Stimulated activated CD4-positive, alpha-beta T cell treated with anti-CD3 and anti-CD28 coated beads, Interleukin-4, amount 100 ng/mL, for 1 hour (primary cell): Measurements from ENCODE around the gene ENTREP1.
"Not testable (repeated sequence)": the region's sequence is repeated elsewhere in the genome, so short reads cannot be mapped to it uniquely, and the experiment has no call there.

ENCODE experiments used
- DNase-seq: peaks from one replicate; pipeline ENCODE4 v3.0.0-alpha.2; 2020

ENTREP1 gene

DNA sequence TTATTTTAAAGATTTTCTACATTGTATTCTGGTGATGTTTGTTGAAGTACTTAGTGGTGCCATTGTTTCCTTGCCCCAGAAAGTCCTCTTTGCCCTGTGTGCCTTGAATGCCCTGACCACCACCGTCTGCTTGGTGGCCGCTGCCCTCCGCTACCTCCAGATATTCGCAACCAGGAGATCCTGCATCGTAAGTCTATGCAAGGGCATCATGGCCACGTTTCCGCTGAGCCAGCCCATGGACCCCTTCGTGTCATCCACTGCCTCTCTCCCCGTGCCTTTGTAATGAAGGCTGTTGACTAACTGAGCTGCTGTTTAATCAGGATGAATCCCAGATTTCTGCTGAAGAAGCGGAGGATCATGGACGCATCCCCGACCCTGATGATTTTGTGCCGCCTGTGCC lies 52.3 kb downstream of the ENTREP1 start:
- no peak for DNase-seq

DNA sequence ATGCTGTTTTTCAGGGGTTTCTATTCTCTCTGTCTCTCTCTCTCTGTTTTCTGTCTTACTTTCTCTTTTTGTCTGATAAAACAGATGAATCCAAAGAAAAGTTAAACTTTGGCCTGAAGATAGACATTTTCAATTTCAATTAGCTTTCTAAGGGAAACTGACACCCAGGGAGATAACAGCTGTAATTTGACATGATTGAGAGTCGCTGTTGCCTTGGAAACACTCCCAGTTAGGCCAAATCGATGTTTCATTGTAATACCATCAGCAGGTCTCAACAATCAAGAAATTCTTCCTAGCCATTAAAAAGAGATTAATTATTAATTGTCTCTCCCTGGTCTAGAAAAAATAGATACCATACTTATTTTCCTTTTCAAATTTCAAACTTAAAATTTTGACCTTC lies 53.0 kb downstream of the ENTREP1 start:
- DNase-seq, result no peak

- no peak for DNase-seq
Observed at GRCh38 chr9:69379270-69379982, 54.4 kb downstream of the ENTREP1 start.

DNA sequence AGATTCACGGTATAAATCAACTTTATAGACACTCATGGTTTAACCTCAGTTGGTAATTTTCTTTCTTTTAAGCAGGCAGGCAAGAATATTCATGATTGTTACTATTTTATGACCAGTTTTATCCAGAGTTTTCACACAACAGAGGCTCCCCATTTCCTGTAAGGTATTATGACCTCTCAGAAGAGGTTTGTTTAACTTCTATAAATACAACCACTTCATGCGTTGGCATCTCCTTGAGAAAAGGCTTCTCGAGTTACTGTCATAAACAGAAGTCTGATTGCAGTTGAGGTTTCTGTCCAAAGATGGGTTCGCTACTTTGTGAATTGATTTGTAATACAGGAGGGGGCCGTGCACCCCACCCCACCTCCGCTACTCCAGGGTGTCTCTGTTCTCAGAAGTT lies 55.3 kb downstream of the ENTREP1 start:
- DNase-seq, result no peak

DNA sequence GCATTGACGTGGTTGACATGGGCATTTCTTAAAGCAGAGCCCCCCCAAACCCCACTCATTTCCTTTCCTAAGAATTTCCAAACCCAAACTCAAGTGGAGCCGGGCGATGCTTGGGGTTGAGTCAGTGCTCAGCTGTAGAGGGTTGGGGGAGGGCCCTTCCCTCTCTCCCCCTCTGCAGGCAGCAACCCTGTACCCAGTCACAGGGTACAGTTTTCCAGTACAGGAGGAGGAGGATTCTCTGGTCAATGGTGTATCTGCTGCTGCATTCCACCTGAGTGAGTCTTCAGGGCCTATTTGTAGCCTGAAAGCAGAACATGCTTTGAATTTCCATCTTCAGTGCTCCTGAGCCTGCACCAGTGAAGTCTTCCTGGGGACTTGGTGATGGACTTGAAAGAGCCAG lies 55.8 kb downstream of the ENTREP1 start:
- DNase-seq, result no peak

GRCh38 chr9:69382135-69382534 lies 57.1 kb downstream of the ENTREP1 start:
- DNase-seq, result no peak

DNA sequence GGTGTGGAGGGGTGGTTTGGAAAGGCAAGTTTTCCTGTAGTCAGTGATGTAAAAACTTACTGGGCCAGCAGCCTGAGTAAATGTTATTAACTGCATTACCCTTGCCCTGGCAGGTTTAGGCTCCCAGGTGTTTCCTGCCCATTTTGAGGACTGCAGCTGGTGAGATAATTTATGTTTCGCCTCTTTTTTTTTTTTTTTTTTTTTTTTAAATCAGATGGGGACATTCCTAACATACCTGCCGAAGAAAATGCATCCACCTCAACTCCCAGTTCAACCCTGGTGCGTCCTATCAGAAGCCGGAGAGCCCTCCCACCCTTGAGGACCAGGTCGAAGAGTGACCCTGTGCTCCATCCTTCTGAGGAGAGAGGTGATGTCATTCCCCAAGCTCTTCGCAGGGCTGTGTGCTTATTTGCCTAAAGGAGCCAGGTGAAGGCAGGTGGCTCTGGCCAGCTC lies 60.6 kb downstream of the ENTREP1 start:
- DNase-seq, result no peak

DNA sequence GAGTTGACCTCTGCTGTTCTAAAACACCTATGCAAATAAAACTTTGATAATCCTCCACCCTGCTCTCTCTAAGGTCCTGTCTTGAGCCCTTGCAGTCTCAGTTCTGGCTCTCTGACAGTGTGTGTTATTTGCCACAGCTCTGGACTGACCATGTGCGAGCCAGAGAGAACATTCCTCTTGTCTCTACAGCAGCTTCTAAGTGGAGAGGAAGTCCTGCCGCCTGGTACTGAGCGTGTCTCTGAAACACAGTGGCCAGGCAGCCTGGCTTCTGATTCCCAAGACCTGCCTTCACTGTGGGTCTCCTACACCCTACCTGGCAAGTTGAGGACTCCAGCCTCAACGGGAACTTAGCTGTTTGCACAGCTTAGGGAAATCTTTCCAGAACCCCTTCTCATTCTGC lies 61.6 kb downstream of the ENTREP1 start:
- DNase-seq, result no peak

DNA sequence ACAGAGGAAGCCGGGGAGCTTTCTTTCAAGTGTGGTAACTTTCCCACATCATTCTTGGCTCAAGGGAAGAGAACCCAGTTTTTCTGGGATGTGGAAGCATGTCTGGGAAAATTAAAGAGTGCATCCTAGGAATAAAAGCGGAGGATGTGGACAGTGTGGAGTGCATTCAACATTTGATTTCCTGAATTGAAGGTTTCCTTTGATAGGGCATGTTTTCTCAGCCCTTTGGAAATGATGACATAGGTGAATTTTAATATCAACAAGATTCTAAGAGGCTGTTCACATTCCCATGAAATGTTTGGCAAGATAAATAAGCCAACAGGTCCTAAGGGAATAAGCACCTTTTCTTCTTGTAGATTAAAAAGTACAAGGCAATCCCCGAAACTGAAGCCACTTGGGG lies 63.6 kb downstream of the ENTREP1 start:
- no peak for DNase-seq

GRCh38 chr9:69389437-69389995 lies 64.5 kb downstream of the ENTREP1 start:
- DNase-seq, result no peak

DNA sequence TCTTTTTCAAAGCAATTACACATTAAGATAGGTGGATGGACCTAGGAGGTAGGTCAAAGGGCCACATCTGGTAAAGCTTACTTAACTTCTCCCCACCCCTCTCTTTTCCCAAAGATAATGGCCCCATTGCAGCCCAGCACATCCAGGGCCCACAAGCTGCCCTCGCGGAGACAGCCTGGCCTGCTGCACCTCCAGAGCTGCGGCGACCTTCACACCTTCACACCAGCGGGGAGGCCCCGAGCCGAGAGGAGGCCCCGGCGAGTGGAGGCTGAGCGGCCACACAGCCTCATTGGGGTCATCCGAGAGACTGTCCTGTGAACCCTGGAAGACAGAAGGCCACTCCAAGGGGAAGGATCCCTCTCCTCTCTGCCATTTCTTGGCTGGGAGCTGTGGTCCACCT lies 66.5 kb downstream of the ENTREP1 start:
- no peak for DNase-seq

DNA sequence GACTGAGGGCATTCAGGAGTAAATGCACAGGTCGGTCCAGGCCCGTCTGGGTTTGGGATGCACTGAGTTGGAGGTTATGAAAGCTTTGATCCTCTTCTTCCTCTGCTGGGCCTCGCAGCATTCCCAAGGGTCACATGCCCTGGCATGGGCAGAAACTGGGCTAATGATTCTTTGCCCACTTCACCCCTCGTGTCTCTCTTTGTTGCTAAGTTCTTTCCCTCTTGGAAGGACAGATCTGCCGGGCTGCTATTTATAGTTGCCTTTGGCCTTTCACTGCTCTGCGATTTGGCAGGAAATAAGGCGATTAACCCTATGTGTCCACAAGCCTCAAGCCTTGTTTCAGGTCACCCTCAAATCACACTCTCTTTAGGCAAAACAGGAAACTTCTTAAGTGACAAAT lies 66.9 kb downstream of the ENTREP1 start:
- DNase-seq, result no peak

- no peak for DNase-seq
Observed at GRCh38 chr9:69392826-69393225, 67.8 kb downstream of the ENTREP1 start.

- DNase-seq, result no peak
Observed at GRCh38 chr9:69393425-69393824, 68.4 kb downstream of the ENTREP1 start.

- DNase-seq, result no peak
Observed at GRCh38 chr9:69395718-69396117, 70.7 kb downstream of the ENTREP1 start.

DNA sequence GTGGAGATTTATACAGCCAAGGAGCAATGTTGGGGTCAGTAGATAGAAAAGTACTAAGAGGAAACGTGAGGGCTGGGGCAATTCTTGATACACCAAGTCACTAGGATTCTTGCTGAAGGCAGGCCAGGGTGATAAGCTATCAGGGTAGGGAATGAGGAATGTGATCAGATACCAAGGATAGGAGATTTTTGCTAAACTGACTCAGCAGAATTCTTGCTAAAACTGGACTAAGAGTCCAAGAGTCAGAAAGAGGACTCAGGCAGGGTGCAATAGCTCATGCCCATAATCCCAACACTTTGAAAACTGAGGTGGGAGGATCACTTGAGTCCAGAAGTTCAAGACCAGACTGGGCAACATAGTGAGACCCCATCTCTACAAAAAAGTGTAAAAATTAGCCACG lies 71.7 kb downstream of the ENTREP1 start:
- DNase-seq, result no peak

DNA sequence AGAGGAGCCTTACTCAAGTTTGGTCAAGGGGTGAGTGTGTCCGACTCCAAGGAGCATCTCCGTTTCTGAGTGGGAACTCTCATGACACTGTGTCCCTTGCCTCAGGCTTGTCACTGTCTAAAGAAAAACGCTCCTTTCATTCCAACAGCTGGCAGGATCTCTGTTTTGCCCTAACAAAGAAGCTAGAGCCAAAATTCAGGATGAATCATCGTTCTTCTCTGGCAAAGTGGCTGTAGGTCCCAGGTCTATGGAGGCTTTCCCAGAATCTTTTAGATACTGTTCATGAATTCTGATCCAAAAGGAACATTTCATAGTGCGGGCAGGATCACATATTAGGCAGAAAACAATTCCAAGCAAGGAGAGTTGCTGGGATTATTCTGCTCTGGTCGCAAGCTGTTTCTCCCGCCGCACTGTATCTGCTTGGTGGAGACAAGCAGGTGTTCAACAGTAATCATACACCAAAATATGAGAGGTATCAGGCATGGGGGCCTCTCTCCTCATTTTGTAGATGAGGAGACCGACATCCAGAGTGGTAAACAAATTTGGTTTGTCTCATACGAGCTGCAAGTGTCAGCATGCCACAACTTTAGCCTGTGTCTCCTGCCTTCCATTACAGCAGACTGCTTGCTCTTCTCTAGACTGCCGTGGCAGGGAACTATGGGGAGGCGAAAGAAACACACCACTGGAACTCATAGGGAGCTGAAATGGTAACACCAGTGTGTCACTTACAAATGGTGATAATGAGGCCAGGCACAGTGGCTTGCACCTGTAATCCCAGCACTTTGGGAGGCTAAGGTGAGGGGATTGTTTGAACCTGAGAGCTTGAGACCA lies 72.6 kb downstream of the ENTREP1 start:
- no peak for DNase-seq

- DNase-seq, result no peak
Observed at GRCh38 chr9:69400470-69400869, 75.5 kb downstream of the ENTREP1 start.

- not testable (repeated sequence) for DNase-seq
Observed at GRCh38 chr9:69409936-69410335, 84.9 kb downstream of the ENTREP1 start.

GRCh38 chr9:69411246-69411645 lies 86.2 kb downstream of the ENTREP1 start:
- no peak for DNase-seq

GRCh38 chr9:69411931-69412740 lies 87.1 kb downstream of the ENTREP1 start:
- no peak for DNase-seq

GRCh38 chr9:69412741-69413150 lies 87.7 kb downstream of the ENTREP1 start:
- no peak for DNase-seq

GRCh38 chr9:69420611-69421270 lies 95.7 kb downstream of the ENTREP1 start:
- no peak for DNase-seq
